SKM-1 treated with dmso at 0.1 percent for 144 hours (cell line): ENCODE data around the gene APP.

ENCODE experiments used
- DNase-seq: peaks from one replicate; lab custom pipeline; 2025; ENCODE audit not compliant: unreplicated experiment; lab: John Stamatoyannopoulos, UW

Gene APP

DNA sequence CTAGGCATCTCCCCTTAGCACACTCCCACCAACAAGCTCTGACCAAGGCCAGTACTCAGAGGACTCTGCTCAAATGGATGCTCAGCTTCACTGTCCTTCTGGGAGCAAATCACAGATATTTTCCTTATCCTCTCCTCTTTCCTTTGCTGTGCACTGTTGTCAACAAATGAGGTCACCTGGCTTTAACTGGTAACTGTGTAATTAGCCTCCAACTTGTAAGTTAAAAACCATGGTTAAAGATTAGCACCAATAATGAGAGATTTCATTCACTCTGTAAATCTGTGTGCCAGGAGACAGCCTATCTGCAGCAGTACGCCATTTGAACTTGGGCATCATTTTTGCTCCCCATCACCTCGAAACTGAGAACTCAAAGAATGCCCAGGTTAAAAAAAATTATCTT, 286.3 kb downstream of the APP start:
- DNase-seq: no peak

DNA sequence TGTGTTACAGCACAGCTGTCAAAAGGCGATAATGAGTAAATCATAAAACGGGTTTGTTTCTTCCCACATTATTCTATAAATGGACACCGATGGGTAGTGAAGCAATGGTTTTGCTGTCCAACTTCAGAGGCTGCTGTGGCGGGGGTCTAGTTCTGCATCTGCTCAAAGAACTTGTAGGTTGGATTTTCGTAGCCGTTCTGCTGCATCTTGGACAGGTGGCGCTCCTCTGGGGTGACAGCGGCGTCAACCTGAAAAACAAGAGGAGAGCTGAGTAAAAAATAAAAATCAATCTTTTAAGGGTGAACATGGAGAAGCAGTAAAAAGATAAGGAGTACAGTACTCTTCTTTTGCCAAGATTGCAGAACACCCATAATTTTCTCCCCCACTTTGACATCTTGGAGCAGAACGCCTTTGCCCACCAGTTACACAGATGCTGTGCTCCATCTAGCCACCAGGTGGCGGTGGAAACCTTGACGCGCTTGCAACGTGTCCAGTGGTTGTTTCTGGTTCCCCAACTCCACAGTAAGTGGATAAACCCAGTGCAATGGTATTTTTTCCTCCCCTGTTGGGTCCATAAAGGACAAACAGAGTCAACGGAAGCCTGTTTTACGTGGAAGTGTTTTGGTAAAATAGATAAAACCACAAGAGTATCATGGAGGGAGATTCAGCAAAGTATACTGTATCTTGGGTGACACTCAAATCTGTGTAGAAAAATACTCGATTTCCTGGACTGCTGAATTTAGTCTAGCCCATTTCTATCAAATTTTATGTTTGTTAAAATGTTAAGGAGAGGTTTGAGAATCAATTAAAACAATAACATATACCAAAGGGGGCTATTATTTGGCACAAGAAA, 288.8 kb downstream of the APP start:
- peak; percentile 6 for DNase-seq

GRCh38 chr21:25879203-25879602, 291.4 kb downstream of the APP start:
- no peak for DNase-seq

DNA sequence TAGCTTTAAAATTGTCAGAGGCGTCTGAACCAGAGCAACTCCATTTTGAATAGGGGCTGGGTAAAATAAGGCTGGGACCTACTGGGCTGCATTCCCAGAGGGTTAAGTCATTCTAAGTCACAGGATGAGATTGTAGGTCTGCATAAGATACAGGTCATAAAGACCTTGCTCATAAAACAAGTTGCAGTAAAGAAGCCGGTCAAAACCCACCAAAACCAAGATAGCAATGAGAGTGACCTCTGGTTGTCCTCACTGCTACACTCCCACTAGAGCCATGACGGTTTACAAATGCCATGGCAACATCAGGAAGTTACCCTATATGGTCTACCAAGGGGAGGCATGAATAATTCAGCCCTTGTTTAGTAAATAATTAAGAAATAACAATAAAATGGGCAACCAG, 292.2 kb downstream of the APP start:
- DNase-seq: no peak

DNA sequence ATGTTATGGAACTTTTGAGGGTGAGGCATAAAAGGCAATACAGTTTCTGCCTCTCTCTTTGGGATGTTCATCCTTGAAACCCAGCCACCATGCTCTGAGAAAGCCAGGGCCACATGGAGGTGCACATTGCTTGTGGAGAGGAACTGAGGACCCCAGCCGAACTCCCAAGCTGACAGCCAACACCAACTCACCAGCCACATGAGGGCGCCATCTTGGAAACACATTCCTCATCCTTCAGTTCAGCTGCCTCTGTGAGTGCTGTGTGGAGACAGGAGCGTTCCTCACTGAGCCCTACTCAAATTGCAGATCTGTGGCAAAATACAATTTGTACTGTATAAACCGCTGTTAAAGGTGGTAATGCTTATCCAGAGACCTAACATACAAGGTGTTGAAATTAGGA, 298.3 kb downstream of the APP start:
- DNase-seq: no peak

DNA sequence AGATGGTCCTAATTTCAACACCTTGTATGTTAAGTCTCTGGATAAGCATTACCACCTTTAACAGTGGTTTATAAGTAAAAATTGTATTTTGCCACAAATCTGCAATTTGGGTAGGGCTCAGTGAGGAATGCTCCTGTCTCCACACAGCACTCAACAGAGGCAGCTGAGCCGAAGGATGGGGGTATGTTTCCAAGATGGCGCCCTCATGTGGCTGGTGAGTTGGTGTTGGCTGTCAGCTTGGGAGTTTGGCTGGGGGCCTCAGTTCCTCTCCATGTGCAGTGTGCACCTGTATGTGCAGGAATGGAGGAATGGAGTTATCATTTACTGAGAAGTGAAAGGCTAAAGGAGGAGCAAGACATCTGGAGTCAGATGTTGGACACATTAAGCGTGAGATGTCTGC, 299.0 kb downstream of the APP start:
- no peak for DNase-seq

- DNase-seq: no peak
Observed at GRCh38 chr21:25870084-25870483, 300.5 kb downstream of the APP start.

GRCh38 chr21:25867061-25867460, 303.5 kb downstream of the APP start:
- no peak for DNase-seq

DNA sequence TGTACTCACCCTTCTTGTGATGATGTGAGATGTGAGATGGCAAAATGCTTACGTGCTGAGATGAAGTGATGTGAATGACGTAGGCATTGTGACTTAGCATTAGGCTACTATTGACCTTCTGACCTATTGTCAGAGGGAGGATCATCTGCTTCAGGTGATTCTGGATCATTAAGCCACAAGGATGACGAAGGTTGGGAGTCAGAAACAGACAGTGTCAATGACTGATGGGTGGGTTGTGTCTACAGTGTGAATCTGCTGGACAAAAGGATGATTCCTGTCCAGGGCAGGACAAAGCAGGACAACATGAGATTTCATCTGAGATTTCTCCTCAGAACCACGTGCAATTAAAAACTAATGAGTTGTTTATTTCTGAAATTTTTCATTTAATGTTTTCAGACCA, 306.8 kb downstream of the APP start:
- no peak for DNase-seq

- no peak for DNase-seq
Observed at GRCh38 chr21:25863031-25863430, 307.5 kb downstream of the APP start.

DNA sequence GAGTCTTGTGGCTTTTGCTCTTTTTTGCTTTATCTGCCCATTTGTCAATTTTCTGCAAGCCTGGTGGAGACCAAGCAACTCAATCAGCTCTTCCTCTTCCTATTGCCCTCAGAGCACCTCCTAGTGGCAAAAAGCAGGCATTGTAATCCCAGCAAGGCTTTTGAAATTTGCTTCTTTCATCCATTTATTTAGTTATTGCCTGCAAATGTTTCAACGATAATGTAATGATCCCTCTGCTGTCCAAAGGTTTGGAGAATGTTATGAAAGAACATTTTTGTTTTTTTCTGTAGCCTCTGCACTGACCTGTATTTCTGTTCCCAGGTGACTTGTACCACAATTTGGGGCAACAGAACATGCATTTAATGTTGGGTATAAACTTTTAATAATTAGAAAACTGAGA, 308.0 kb downstream of the APP start:
- DNase-seq: peak; percentile 34

DNA sequence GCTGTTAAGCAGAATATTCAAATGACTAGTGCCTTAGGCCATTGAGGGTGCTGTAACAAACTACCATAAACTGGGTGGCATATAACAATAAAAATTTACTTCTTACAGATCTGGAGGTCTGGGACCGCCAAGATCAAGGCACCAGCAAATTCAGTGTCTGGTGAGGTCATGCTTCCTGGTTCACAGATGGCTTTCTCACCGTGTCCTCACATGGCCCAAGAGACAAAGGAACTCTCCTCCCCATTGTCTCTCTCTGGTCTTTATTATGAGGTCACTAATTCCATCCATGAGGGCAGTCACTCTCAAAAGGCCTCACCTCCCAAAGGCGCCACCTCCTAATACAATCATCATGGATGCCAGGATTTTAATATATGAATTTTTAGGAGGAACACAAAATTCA, 308.5 kb downstream of the APP start:
- no peak for DNase-seq

DNA sequence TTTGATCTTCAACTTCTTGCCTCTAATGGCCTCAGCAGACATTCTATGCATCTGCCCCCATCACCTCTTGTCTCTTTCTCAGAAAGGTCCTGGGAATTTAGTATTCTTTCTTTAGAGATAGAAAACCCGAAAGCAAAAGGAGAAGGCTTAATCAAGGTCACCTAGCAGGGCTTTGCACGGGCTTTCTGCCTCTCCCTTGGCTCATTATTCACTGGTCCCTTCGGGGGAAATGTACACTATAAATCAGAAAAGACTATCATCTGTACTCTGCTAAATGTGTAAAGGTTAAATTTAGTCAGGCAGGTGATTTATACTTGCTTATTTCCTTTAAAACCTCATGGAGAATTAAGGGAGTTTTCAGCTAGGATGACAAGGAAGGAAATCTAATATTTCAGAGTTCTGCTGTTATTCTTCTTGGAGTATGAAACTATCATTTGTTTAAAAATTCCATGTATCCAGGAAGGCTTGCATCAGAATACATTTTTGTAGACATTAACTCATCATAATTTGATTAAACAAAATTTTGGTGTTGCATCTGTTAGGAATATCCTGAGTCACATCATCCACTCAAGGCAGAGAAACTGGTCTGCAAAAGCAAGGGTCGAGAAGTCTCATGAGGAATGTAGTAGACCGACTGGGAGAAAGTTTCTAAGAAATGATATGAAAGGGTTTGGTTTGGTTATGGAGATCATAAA, 311.2 kb downstream of the APP start:
- DNase-seq: no peak

DNA sequence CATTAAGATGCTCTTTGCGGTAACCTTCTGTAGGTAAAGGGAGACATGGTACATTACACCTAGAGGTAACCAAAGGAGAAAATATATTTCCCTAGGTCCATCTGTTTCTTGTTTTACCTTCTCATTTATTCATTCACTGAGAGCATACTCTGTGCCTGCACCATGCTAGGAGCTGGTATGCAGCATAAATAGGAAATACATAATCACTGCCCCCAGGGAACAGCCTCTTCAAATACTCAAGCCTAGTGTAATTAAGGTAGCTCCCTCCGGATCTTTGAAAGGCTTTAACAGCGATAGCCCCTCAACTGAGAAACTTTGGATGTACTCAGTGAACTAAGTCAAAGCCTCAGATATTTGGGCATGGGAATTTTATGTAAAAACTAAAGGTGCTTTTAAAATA, 312.2 kb downstream of the APP start:
- no peak for DNase-seq

DNA sequence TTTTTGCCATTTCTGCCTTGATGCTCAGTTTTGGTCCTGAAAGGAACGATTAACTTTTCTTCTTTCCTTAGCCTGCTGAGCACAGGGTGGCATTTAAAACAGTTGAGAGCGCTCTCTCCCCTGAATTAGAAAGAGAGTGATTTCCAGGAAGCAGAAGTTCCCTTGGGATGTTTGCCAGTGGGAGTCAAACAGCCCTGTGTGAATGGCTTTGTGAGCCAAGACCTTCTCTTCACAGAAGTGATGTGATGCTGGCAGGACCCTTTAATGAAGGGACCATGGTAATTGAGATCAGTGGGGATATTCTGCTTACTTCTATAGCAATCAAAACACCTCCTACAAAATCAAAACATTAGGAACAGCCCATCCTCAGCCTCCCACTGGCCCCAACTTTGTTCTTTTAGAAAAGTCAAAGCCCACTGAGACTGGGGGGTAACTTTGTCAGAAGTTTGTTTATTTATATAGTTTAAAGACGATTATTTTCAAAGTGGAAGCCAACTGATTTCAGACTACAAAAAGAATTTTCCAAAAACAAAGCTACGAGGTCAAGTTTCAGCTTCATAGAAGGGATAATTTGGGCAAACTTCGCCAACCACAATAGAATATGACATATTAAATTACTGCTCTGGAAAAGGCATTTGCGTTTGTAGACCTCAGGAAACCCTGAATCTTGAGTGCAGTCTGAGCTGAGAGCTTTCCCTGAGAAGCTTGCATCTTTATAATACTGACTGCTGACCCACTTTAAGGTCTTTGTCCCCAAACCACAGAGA, 313.1 kb downstream of the APP start:
- DNase-seq: no peak

GRCh38 chr21:25855576-25855975, 315.0 kb downstream of the APP start:
- DNase-seq: no peak

GRCh38 chr21:25850126-25850842, 320.3 kb downstream of the APP start:
- DNase-seq: no peak

- DNase-seq: no peak
Observed at GRCh38 chr21:25848309-25848708, 322.3 kb downstream of the APP start.

DNA sequence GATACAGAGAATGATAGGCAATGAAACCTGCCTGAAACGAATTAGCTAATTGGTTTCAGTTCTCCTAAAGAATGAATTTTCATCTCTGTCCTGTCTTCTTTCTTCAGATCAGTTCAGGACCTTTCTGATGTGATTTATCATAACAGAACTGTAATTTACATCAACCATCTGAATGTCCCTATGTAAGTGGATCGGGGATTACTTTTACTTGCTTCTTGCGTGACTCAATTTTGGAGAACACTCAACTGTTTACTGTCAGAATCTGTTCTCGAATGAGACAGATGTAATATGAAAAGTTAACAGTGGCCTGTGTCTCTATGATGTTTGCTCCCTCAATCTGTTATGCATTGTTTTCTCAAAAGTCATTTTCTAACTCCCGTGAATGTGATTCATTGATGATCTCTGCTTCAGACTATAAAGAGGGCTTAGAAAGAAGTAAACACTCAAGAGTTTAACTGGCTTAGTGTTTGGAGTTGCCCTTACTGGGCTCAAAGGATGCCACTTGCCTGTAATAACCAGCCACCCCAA, 324.8 kb downstream of the APP start:
- DNase-seq: no peak

DNA sequence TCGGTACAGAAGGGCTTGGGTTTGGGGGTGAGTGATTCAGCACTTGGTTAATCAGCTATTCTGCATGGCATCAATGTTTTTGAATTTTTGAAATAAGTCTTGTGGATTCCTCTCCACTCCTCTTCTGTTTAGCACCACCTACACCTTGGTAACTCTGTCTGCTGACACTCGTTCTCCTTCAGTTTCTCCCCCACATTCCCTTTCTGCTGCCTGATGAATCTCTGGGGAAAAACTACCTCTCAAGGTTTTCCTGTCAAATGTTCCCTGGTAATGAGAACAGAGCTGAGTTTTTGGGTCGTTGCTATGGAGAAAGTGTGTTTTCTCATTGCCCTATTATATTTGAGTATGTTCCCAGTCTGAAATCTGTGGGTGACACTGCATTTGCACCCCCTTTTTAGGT, 327.6 kb downstream of the APP start:
- DNase-seq: no peak

GRCh38 chr21:25838809-25839208, 331.8 kb downstream of the APP start:
- DNase-seq: no peak
